Endometrial microvascular endothelial cells (primary cell): ENCODE measurements around the gene SCARB2. TPM values are rescaled to one million over a fixed set of nuclear protein-coding genes. Genes with fewer than 3 reads are reported as not detected.

Experiments
- in situ Hi-C: cut with HindIII; loops from 2 replicates; pipeline ENCODE4 v1.10.0; 2017; ENCODE audit warnings: low sequenced_read_pairs, low pct_unique_long_range_greater_than_20kb; ENCODE audit errors: inconsistent ontology term
- total RNA-seq: library from RNA; depleted of rRNA; stranded (reverse); fragments of >200 nt; gene quantifications from one replicate; pipeline ENCODE4 v1.2.3, GENCODE V29; 2015; ENCODE audit errors: inconsistent ontology term

The SCARB2 gene
- total RNA-seq, 1 donor from 2014 or later, result 132 TPM

GRCh38 chr4:76233529-76233928, 19.9 kb upstream of the SCARB2 start:
- in situ Hi-C loops, result no loop called here

GRCh38 chr4:76233083-76233482, 19.5 kb upstream of the SCARB2 start:
- in situ Hi-C loops, result no loop called here

GRCh38 chr4:76232681-76233080, 19.1 kb upstream of the SCARB2 start:
- in situ Hi-C loops, result no loop called here

DNA sequence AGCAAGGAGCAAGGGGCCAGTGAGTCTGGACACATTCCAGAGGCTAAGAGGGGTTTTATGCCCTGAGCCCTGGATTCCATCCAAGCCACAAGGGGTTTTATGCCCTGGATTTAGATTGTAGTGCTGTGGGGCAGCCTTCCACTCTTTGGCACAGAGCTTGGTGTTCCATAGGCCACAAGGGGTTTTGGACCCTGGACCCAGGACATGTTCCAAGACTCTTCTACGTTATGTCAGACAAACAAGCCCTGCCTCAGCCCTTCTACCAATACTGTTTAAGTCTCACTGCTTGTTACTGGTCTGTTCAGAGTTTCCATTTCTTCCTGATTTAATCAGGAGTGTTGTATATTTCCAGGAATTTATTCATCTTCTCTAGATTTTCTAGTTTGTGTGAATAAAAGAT, 12.8 kb upstream of the SCARB2 start:
- in situ Hi-C loops, result no loop called here

GRCh38 chr4:76224171-76224570, 10.5 kb upstream of the SCARB2 start:
- in situ Hi-C loops, result no loop called here

DNA sequence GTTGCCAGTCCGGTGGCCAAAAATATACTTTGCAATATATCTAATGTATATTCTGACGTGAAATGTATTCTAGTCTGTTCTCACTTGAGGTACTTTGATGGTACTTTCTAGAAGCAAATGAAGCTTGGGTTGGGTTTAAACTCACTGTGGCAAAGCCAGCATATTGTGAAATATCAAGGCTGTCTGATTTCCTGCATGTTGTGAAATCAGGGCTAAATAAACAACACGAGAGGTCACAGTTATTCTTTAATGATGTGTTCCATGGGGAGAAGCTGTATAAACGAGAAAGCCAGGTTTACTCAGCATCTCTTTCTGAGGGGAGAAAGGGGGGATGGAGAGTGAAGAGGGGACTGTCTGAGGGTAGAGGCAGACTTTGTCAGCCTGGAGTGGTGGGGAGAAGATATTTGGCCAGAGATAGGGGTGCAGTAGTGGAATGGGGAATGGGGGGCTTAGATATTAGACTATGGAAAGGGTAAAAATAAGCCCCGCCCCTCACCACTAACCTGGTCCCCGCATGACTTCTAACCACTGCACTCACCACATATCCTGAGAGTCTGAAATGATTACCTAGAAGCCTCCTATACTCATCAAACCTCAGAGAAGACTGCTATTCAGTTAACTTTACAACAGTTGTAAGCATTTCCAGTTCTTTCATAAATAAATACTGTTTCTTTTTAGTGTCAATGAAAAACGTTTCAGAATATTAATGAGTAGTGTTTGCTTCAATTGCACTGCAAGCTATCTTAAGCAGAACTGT, 5.9 kb upstream of the SCARB2 start:
- in situ Hi-C loops, result no loop called here

- in situ Hi-C loops, result no loop called here
These were observed 3.6 kb upstream of the SCARB2 start for GRCh38 chr4:76216975-76217814.

DNA sequence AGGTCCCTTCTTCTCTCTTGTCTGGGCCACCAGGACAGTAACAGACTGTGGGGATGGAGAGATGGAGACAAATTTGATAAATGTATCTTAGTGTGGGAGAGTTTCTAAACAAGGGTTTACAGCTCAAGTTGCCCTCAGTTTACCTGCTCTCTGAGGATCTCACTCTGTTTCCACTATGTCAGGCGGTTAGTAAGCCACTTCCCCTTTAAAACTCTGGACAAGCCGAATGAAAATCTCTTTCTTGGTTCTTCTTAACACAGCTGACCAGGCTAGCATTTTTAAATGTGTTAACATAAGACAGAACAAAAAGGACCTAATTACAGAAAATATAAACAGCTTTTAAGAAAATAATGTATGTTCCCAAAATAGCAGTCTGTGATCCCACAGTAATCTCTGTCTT, 2.9 kb upstream of the SCARB2 start:
- in situ Hi-C loops, result no loop called here

DNA sequence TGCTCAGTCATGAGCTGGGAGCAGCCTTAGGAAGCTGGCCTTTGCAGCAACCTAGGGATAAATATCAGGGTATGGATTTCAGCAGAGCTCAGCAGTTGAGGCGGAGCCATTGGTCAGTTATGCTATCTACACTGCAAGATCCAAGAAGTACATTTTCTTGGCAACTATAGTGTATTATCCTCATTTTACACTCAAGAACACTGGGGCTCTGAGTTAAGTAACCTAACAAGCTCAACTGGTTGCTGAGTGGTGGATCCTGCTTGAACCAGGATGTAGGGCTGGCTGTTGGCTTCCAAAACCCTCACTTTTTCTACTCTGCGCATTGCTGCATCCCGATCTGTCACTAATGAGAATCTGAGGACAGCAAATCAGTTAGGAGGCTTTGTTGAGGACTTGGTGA, 1.5 kb upstream of the SCARB2 start:
- in situ Hi-C loops, result no loop called here

- in situ Hi-C loops, result no loop called here
These were observed 602 bp upstream of the SCARB2 start for GRCh38 chr4:76214177-76214675.

DNA sequence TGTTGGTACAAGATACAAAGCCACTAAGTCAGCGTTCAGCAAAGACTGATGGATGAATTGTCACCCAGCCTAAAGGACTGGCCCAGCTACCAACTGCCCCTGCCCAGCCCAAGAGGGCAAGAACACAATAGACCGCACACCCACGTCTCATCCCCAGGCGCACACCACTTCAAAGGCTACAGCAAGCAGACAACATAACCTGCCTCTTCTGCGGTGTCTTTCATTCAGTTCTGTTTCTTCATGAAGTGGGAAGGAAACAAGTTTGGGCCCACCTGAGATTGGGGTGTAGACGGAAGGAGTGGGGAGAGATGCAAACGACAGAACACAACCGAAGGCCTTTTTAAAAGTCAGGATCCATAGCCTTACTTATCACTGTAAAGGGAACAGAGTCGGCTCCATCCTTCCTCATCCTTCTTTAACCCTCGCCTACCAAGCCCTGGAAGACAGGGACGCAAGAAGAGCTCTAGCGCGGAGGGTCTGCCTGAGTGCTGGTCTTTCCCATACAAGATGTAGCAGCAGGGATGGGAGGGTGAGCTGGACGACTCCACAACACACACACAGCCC, 691 bp downstream of the SCARB2 start:
- in situ Hi-C loops, result no loop called here

DNA sequence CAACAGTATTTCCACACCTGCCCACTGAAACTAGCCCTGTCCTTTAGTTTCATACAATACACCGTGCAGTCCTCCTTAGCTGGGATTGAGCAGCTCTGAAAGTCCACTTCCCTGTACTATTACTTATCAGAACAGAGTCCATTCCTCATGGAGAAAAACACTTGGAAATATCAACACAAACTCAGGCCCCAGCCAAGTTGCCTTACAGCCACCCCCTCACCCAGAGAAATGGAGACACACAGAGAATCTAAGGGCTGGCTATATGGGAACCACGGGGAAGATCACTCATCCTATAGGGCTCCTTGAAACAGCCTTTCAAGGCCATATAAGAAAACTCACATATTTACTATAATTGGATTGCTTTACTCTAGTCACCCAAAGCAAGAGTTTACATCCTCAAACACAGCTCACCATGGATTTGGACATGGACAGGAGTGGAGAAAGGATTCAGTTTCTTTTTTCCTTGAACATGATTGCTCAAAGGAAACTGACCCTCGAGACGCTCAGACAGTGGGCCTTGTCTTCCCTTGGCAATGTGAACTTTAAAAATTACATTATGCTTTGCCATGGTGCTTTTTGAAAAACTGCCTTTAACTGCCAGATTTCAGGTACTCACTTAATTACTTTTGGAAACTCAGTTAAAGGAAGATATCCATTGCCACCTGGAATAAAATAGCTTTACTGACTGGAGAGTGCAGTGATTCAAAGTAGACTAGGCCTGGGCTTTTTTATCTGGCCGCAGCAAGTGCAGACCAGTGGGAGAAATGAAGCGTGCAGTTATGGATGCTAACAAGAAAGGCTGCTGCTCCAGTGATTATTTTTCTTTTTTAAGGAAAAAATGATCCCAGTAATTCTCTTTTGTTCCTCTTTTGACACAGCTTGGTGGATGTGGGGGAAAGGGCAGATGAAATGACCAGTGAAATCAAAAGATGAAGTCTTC, 1.6 kb downstream of the SCARB2 start:
- in situ Hi-C loops, result no loop called here

DNA sequence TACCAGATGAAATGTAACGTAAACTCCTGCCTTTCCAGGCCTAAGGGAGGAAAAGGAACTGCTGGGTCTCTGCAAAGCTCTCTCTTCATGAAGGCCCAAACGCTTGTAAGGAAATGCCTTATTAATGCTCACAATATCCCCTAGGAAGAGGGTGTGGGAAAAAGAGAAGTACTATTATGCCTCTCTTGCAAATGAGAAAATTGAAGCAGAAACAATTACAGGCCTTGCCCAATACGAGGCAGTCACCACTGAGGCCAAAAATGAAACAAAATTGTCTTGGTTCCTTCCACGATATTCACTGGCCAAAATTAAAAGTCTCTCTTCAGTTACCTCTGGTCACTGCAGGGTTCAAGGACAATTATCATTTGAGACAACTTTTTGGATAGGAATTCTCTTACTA, 3.2 kb downstream of the SCARB2 start:
- in situ Hi-C loops, result no loop called here

DNA sequence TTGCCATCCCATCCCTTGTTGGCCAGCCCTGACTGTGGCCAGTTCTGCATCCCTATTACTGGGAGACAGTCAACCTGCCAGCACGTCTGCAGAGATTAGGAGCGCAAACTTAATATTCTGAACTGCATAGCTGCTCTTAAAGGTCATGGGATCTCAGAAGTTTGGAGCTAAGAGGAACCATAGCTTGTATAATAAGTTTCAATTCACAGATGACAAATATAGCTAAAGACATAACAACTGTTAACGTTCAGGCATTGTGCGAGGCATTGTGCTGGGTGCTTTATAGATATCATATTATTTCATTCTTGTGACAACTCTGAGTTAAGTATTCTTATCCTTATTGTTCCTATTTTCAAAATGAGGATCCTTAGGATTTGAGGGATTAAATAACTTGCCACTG, 3.7 kb downstream of the SCARB2 start:
- in situ Hi-C loops, result no loop called here

GRCh38 chr4:76208005-76208765, 5.4 kb downstream of the SCARB2 start:
- in situ Hi-C loops, result no loop called here

- in situ Hi-C loops, result no loop called here
These were observed 6.1 kb downstream of the SCARB2 start for GRCh38 chr4:76207549-76207948.

DNA sequence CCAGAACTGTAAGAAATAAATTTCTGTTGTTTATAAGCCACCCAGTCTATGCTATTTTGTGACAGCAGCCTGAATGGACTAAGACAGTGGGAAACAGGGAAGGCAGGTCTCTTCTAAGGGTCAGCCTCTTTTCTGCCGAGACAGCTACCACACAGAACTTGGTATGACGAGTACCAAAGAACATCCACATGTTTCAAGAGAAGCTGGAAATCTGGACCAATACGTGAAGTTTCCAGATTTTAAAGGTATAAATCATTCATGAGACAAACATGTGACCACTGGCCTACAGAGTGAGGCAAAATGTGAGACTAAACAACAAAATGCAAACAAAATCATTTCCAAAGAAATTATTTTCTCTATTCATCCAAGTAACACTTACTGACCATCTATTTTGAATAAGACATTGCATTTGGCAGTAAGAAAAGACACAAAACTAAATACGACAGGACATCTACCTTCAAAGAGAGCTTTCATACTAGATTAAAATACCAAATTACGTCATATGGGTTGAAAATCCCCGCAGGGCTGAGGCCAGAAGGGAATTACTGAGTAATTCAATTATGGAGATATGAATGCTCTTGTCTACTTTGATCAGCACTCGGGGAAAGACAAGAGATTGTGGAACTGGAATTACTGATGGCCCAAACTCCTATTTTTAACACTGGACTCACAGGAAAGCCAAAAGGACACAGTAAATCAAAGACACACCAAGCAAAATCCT, 7.2 kb downstream of the SCARB2 start:
- in situ Hi-C loops, result no loop called here

DNA sequence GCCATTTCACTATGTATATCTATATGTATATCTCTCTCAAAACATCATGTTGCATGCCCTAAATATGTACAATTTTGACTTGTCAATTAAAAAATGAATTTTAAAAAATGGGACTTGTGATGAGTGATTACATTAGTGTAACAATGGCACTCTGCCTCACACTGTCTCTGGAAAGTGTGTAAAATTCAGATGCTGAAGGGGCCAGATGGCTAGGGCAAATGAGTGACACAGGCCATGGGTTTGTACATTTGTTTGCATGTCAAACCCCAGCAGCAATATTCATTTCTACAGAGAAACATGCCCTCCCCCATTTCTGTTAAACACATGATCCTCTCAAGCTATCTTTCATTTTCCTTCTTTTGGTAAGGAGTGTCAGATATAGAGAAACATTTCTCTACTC, 8.1 kb downstream of the SCARB2 start:
- in situ Hi-C loops, result no loop called here
